ENCODE measurements around the gene BCL11B. TPM values are rescaled to one million over a fixed set of nuclear protein-coding genes. Genes with fewer than 3 reads are reported as not detected.

The BCL11B gene
- total RNA-seq, 1 donor from 2014 or later = 11.5 TPM

- intact Hi-C loops (cut with DNase I) = no loop called here
- peaks cover 38% of the 10 kb centered on the region for H3K4me1 ChIP-seq
- H3K27me3 ChIP-seq = no peaks in the 10 kb centered on the region
- no peak overlapping the region for H3K27ac ChIP-seq
- DNase-seq (ENCODE audit: extremely low spot score in 2 of 2) = no peak
- TF ChIP-seq POLR2A (IDR thresholded peaks at IDR 0.05) (no peak), POLR2AphosphoS5 (IDR thresholded peaks at IDR 0.05; ENCODE audit: insufficient read depth in 1 of 2, low read depth in 1 of 2) (no peak), CTCF (IDR thresholded peaks at IDR 0.05) (no peak)
- no peaks in the 10 kb centered on the region for H3K36me3 ChIP-seq
- no peaks in the 10 kb centered on the region for H3K9me3 ChIP-seq
- H3K4me3 ChIP-seq = no peak overlapping the region
Observed at GRCh38 chr14:99216191-99216590, 55.8 kb downstream of the BCL11B start.

DNA sequence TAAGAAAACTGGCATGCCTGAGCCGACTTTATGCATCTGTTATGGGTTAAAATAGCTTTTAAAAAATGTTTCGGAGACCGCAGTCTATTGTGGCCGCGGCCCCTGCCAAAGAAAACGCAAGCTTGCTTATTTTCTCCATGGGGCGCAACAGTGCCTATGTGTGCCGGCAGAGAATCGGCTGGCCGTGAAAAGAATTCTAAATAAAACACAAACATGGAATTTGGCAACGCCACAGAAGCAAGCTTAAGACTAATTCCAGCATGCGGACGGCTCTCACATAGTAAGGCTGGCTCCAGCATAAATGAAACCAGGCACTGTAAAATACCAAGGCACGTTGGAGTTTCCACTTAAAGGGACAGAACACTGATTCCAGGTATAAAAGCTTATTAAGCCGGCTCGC is 56.7 kb downstream of the BCL11B start:
- H3K4me1 ChIP-seq = peaks cover 38% of the 10 kb centered on the region
- H3K27me3 ChIP-seq = no peaks in the 10 kb centered on the region
- TF ChIP-seq POLR2A (IDR thresholded peaks at IDR 0.05) (no peak), CTCF (IDR thresholded peaks at IDR 0.05) (no peak), POLR2AphosphoS5 (IDR thresholded peaks at IDR 0.05; ENCODE audit: insufficient read depth in 1 of 2, low read depth in 1 of 2) (no peak)
- no peak for DNase-seq (ENCODE audit: extremely low spot score in 2 of 2)
- H3K9me3 ChIP-seq = no peaks in the 10 kb centered on the region
- no peaks in the 10 kb centered on the region for H3K36me3 ChIP-seq
- intact Hi-C loops (cut with DNase I) = no loop called here
- no peak overlapping the region for H3K27ac ChIP-seq
- peak overlapping the region in 1 of 2 donors; percentile 30 for H3K4me3 ChIP-seq

DNA sequence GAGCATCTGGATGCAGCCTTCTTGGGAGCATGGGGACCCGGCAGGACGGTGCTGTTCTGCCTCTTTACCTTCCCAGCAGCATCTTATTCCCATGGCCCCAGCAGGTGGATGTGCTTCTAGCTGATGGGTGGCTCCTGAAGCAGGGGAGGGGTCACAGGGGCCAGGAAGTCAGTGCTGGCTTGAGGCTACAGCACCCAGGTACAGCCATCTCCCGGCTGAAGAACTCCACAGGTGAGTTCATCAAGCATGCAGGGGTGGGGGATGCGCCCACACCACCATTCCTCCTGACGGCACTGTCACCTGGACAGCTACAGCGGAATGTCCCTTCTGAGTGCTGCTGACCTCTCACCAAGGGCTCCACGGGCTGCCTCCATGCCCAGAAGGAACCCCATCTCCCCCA is 57.3 kb downstream of the BCL11B start:
- Histone ChIP-seq H3K4me3 (no peak overlapping the region), H3K27me3 (no peaks in the 10 kb centered on the region), H3K4me1 (peaks cover 38% of the 10 kb centered on the region), H3K36me3 (no peaks in the 10 kb centered on the region), H3K9me3 (no peaks in the 10 kb centered on the region), H3K27ac (no peak overlapping the region)
- intact Hi-C loops (cut with DNase I) = no loop called here
- no peak for DNase-seq (ENCODE audit: extremely low spot score in 2 of 2)
- TF ChIP-seq CTCF (IDR thresholded peaks at IDR 0.05) (no peak), POLR2A (IDR thresholded peaks at IDR 0.05) (no peak), POLR2AphosphoS5 (IDR thresholded peaks at IDR 0.05; ENCODE audit: insufficient read depth in 1 of 2, low read depth in 1 of 2) (no peak)

DNA sequence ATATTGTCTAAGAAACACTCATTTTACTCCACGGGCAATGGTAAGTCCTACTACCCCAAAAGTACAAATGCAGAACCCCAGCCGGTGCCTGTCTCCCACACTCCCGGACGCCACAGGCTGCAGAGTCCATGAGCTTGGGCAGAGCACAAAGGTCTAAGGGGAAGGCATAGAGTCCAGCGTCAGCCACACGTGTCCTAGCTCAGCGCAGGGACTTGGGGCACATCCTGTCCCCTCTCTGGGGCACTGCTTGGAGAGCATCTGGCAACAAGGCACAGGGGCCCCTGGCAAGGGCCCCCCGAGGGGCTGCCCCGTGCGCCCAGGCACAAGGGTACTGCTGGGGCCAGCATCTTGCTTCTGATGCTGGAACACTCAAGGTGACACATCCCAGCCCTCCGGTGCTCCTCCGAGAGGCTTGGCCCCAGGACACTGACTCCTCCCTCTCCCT is 58.4 kb downstream of the BCL11B start:
- Histone ChIP-seq H3K9me3 (no peaks in the 10 kb centered on the region), H3K4me1 (peaks cover 38% of the 10 kb centered on the region), H3K36me3 (no peaks in the 10 kb centered on the region), H3K27me3 (no peaks in the 10 kb centered on the region), H3K4me3 (no peak overlapping the region), H3K27ac (no peak overlapping the region)
- intact Hi-C loops (cut with DNase I) = no loop called here
- TF ChIP-seq POLR2A (IDR thresholded peaks at IDR 0.05) = no peak
- TF ChIP-seq CTCF (IDR thresholded peaks at IDR 0.05) = no peak
- no peak for TF ChIP-seq POLR2AphosphoS5 (IDR thresholded peaks at IDR 0.05; ENCODE audit: insufficient read depth in 1 of 2, low read depth in 1 of 2)
- DNase-seq (ENCODE audit: extremely low spot score in 2 of 2) = no peak

- Histone ChIP-seq H3K27me3 (no peaks in the 10 kb centered on the region), H3K27ac (no peak overlapping the region), H3K4me3 (no peak overlapping the region), H3K36me3 (no peaks in the 10 kb centered on the region), H3K4me1 (peaks cover 38% of the 10 kb centered on the region), H3K9me3 (no peaks in the 10 kb centered on the region)
- intact Hi-C loops (cut with DNase I) = no loop called here
- no peak for DNase-seq (ENCODE audit: extremely low spot score in 2 of 2)
- TF ChIP-seq POLR2A (IDR thresholded peaks at IDR 0.05) = no peak
- TF ChIP-seq CTCF (IDR thresholded peaks at IDR 0.05) = no peak
- TF ChIP-seq POLR2AphosphoS5 (IDR thresholded peaks at IDR 0.05; ENCODE audit: insufficient read depth in 1 of 2, low read depth in 1 of 2) = no peak
Observed at GRCh38 chr14:99213101-99213500, 58.9 kb downstream of the BCL11B start.

All from vagina (tissue), 2 donors.